Right atrium auricular region (tissue), 2 donors: Measurements from ENCODE around the gene FHDC1. TPM values are rescaled to one million over a fixed set of nuclear protein-coding genes. Genes with fewer than 3 reads are reported as not detected.

Source experiments
- DNase-seq: peaks from one replicate; pipeline ENCODE4 v3.0.0-alpha.2; 2019; ENCODE audit warnings: low spot score
- H3K27ac ChIP-seq, 2 donors: fragments of 200-600 bp; sonication (generic); 1 replicate in 1 of 2; 2 replicates in 1 of 2; pipeline ENCODE4 v1.5.1; 2016 to 2019
- H3K27me3 ChIP-seq, 2 donors: fragments of 200-600 bp; sonication (generic); one replicate each; pipeline versions ENCODE4 v1.5.1 to v1.6.0; 2017 to 2019
- H3K36me3 ChIP-seq: fragments of 200-600 bp; sonication (generic); one replicate; pipeline ENCODE4 v1.5.1; 2016
- H3K4me1 ChIP-seq, 2 donors: fragments of 200-600 bp; sonication (generic); one replicate each; pipeline versions ENCODE4 v1.5.1 to v1.6.0; 2017 to 2019
- H3K4me3 ChIP-seq, 2 donors: fragments of 200-600 bp; sonication (generic); 1 replicate in 1 of 2; 2 replicates in 1 of 2; pipeline ENCODE4 v1.5.1; 2017 to 2019; ENCODE audit warnings: mild to moderate bottlenecking in 1 of 2, moderate library complexity in 1 of 2
- H3K9me3 ChIP-seq, 2 donors: fragments of 200-600 bp; sonication (generic); one replicate each; pipeline ENCODE4 v1.5.1; 2019
- total RNA-seq, 2 donors: library from RNA; depleted of rRNA; stranded (reverse); fragments of >200 nt; gene quantifications; one replicate each; pipeline ENCODE4 v1.1.0, GENCODE V29; 2016
- TF ChIP-seq, protein P1 (sequence below), 2 donors: fragments of 200-600 bp; sonication (generic); IDR thresholded peaks; one replicate each; pipeline ENCODE4 v1.5.1; 2019; ENCODE audit warnings: antibody characterized with exemption in 2 of 2

Gene FHDC1
- total RNA-seq, 2 donors from 2014 or later = 0.33 to 0.90 TPM

DNA sequence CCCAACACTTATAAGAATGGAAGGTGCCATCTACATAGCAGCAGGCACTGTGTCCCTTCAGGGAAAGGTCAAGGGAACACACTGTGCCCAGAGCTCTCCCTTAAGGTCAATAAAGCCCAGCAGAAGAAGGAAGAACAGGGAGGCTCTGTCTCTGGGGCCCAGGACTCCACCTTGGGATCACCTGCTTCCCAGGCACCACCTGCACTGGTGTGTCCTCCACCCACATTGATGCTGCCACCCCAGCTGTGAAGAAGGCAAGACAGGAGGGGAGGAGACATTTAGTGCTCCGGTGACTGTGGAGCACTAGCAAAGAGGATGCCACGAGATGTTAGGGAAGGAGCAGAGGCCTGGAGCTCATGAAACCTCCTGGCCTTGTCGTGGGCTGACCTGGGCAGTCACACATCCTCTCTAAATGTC is 53.4 kb downstream of the FHDC1 start:
- Histone ChIP-seq H3K36me3 (no peaks in the 10 kb centered on the region), H3K4me1 (no peaks in the 10 kb centered on the region), H3K27ac (no peak overlapping the region), H3K9me3 (no peaks in the 10 kb centered on the region), H3K27me3 (no peaks in the 10 kb centered on the region), H3K4me3 (no peak overlapping the region)
- no peak for DNase-seq
- TF ChIP-seq, protein P1, sequence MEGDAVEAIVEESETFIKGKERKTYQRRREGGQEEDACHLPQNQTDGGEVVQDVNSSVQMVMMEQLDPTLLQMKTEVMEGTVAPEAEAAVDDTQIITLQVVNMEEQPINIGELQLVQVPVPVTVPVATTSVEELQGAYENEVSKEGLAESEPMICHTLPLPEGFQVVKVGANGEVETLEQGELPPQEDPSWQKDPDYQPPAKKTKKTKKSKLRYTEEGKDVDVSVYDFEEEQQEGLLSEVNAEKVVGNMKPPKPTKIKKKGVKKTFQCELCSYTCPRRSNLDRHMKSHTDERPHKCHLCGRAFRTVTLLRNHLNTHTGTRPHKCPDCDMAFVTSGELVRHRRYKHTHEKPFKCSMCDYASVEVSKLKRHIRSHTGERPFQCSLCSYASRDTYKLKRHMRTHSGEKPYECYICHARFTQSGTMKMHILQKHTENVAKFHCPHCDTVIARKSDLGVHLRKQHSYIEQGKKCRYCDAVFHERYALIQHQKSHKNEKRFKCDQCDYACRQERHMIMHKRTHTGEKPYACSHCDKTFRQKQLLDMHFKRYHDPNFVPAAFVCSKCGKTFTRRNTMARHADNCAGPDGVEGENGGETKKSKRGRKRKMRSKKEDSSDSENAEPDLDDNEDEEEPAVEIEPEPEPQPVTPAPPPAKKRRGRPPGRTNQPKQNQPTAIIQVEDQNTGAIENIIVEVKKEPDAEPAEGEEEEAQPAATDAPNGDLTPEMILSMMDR (IDR thresholded peaks at IDR 0.05) = no peak

DNA sequence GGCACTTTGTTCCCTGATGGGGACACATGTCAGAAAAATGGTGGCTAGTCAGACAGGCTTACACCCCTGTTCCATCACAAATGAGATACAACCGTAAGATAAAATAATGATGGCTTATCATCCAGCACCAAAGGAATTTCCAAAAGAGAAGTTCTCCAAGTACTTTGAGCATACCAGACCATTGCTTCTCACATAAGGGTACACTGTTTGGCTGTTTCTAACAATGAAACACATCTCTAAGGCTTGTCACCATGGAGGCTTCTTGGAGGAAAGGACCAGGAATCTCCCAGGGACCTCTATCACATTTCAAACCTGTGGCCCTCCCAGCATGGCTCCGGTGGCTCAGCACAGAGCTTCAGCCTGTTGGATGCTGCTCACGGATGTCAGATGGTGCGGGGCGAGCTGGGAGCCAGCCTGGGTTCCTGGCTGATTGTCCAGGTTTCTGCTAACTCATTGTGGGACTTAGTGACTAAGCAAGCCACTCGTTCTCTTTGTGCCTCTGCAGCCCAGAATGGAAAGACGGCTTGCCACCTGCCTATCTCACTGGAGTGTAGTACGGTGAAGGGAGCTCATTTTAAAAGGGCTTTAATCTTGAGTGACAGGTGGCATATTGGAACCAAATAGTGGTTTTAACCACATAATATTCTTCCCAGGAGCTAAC is 54.5 kb downstream of the FHDC1 start:
- H3K36me3 ChIP-seq = no peaks in the 10 kb centered on the region
- H3K4me3 ChIP-seq = no peak overlapping the region
- H3K4me1 ChIP-seq = no peaks in the 10 kb centered on the region
- DNase-seq = no peak
- H3K27me3 ChIP-seq = no peaks in the 10 kb centered on the region
- no peaks in the 10 kb centered on the region for H3K9me3 ChIP-seq
- TF ChIP-seq, protein P1 (IDR thresholded peaks at IDR 0.05) = no peak
- H3K27ac ChIP-seq = no peak overlapping the region

DNA sequence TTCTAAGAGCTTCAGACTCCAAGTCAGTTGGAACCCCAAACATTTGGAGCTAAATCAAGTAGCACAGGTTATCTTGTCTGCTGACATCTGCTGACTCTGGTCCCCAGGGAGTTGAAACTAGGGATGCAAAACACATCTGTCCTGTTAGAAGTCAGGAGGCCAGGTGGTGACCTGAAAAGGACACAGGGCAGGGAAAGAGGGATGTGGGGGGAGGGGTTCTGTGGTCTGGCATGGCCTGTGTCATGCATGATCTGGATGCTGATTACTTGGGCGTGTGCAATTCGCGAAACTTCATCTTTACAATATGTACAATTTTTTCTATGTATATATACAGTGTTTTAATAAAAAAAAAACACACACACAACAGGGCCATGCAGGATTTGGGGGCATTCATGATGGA is 55.3 kb downstream of the FHDC1 start:
- H3K9me3 ChIP-seq = no peaks in the 10 kb centered on the region
- H3K4me1 ChIP-seq = no peaks in the 10 kb centered on the region
- TF ChIP-seq, protein P1 (IDR thresholded peaks at IDR 0.05) = no peak
- H3K27me3 ChIP-seq = no peaks in the 10 kb centered on the region
- no peak overlapping the region for H3K4me3 ChIP-seq
- no peaks in the 10 kb centered on the region for H3K36me3 ChIP-seq
- DNase-seq = no peak
- no peak overlapping the region for H3K27ac ChIP-seq

DNA sequence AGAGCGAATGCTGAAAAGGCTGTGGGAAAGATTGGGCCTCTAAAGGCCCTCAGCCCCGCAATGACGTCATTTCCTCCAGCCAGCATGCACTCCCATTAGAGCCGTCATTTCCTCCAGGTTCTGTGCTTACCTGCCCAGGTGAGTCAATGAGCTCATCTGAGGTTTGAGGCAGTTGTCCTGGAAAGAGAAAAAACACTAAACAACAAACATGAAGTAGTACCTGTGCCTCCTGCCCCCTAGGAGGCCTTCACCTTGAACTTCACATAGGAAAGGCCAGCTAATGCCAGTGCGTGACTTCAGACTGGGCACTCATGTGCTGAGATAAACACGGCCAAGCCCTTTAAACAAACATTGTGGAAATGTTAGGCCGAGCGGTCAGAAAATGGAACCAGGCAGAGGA is 55.9 kb downstream of the FHDC1 start:
- Histone ChIP-seq H3K36me3 (no peaks in the 10 kb centered on the region), H3K4me1 (no peaks in the 10 kb centered on the region), H3K27ac (no peak overlapping the region), H3K27me3 (no peaks in the 10 kb centered on the region), H3K4me3 (no peak overlapping the region), H3K9me3 (no peaks in the 10 kb centered on the region)
- TF ChIP-seq, protein P1 (IDR thresholded peaks at IDR 0.05) = no peak
- DNase-seq = no peak

DNA sequence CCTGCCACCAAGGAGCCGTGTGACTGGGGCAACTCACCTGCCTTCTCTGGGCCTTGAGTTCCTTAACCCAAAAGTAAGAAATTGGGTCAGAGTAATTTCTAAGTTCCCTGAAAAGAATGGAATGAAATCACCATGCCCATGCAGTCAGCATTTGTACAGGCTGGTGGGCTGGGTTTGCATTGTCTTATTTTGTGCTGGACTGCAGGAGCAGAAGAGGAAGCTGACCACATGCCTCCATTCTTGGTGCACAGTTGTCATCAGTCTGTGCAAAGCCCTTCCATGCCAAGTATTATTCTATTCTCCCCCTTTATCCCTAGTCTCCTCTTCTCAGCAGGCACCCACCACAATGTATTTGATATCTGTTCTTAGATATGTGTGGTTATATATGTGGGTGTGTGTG is 56.3 kb downstream of the FHDC1 start:
- Histone ChIP-seq H3K9me3 (no peaks in the 10 kb centered on the region), H3K4me3 (no peak overlapping the region), H3K4me1 (no peaks in the 10 kb centered on the region), H3K27ac (no peak overlapping the region), H3K27me3 (no peaks in the 10 kb centered on the region), H3K36me3 (no peaks in the 10 kb centered on the region)
- TF ChIP-seq, protein P1 (IDR thresholded peaks at IDR 0.05) = no peak
- DNase-seq = no peak

DNA sequence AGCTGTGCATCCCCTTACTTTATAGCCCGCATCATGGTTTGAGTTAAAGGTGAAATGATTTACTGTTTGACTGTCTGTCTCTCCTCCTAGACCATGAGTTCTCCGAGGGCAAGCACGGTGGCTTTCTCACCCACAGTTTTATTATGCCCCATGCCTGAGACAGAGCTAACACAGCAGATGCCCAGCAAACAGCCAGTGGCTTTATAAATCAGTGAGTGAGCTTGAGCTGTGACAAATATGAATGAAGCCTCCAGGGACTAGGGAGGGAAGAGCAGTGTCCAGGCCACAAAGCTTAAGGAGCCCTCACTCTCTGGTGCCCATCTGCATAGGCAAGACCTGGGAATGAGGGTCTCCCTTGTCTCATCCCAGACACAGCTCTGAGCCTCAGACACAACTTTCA is 57.9 kb downstream of the FHDC1 start:
- no peak overlapping the region for H3K4me3 ChIP-seq
- TF ChIP-seq, protein P1 (IDR thresholded peaks at IDR 0.05) = no peak
- H3K4me1 ChIP-seq = no peaks in the 10 kb centered on the region
- H3K27me3 ChIP-seq = no peaks in the 10 kb centered on the region
- no peaks in the 10 kb centered on the region for H3K9me3 ChIP-seq
- no peak overlapping the region for H3K27ac ChIP-seq
- H3K36me3 ChIP-seq = no peaks in the 10 kb centered on the region
- no peak for DNase-seq
